ENCODE measurements around the gene ADRM1.

The ADRM1 gene

GRCh38 chr20:62354811-62355341 is 52.1 kb downstream of the ADRM1 start:
- no peak for DNase-seq (ENCODE audit: low spot score)

- no peak for DNase-seq (ENCODE audit: low spot score)
Observed at GRCh38 chr20:62355516-62355877, 52.7 kb downstream of the ADRM1 start.

- DNase-seq (ENCODE audit: low spot score) = no peak
Observed at GRCh38 chr20:62355878-62356588, 53.2 kb downstream of the ADRM1 start.

GRCh38 chr20:62356589-62357186 is 53.9 kb downstream of the ADRM1 start:
- DNase-seq (ENCODE audit: low spot score) = no peak

- DNase-seq (ENCODE audit: low spot score) = no peak
Observed at GRCh38 chr20:62357187-62357667, 54.4 kb downstream of the ADRM1 start.

GRCh38 chr20:62357681-62358080 is 54.9 kb downstream of the ADRM1 start:
- DNase-seq (ENCODE audit: low spot score) = no peak
